HG02852 (cell line): ENCODE results near the gene MATCAP1.

Source experiments
- ATAC-seq: cut with Tn5 transposase; IDR thresholded peaks from one replicate; pipeline ENCODE4 v1.9.1; 2021; ENCODE audit warnings: mild to moderate bottlenecking, moderate library complexity; ENCODE audit not compliant: unreplicated experiment

MATCAP1 gene

DNA sequence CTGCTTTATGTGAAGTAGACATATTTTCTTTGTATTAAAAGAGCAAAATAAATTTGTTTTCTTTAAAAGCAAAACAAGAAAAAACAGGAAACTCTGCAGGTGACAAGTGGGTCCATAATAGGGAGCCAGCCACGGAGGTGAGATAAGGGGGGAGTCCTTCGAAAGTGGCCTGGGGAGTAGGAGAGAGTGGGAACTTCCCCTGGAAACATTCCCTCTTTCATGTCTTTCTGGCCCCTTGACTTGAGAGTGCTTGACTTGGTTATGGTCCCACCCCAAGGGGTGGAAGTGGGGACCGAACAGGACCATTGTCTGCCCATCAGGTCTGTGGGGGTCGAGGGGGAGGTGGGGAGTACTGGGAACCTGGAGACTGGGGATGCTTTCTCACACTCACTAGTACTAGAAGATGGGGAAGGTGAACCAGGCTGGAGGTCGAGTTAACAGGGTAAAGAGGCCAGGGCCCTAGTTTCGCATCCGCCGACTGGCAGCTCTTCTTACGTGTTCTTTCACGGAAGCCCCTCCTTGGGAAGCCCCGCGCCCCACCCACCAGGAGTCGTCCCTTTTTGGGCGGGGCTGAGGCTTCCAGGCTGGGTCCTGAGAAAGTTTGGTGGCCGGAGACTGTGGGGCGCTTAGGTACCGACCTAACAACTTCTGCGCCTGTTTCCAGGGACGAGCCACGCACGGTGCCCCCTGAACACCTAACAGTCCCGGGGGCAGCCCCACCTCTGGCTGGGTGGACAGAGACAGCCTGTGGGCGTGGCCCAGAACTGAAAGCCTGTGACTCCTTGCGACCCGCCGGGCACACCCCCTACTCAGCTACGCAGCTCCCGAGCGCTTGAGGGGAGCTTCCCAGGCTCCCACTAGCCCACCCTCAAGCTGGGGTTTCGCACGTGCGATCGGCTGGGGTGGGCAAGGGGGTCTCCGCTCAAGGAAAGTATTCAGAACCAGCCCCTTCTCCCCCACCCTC is 24.8 kb downstream of the MATCAP1 start:
- ATAC-seq: peak; percentile 34

DNA sequence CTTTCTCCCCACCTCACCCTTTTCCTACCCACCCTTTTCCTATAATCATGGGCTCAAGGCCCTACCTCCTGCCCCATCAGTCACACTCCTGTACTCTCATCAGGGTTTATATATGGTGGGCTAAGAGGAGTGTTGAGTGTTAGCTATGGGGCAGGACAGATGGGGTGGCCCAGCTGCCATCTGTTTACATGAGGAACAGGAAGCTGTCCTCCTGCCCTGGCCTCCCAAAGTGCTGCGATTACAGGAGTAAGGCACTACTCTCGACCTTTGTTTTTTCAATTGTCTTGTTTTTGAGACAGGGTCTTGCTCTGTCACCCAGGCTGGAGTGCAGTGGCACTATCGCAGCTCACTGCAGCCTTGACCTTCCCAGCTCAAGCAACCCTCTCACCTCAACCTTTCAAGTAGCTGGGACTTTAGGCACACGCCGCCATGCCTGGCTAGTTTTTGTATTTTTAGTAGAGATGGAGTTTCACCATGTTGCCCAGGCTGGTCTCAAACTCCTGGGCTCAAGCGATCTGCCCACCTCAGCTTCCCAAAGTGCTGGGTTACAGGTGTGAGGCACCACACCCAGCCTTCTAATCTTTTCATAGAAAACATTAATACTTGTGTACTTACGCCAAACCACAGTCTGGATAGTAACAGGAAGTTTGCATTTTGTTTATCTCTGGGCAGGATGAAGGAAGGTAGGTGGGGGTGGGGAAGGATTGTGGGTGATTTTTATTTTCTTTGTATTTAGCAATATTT is 25.7 kb downstream of the MATCAP1 start:
- no peak for ATAC-seq

DNA sequence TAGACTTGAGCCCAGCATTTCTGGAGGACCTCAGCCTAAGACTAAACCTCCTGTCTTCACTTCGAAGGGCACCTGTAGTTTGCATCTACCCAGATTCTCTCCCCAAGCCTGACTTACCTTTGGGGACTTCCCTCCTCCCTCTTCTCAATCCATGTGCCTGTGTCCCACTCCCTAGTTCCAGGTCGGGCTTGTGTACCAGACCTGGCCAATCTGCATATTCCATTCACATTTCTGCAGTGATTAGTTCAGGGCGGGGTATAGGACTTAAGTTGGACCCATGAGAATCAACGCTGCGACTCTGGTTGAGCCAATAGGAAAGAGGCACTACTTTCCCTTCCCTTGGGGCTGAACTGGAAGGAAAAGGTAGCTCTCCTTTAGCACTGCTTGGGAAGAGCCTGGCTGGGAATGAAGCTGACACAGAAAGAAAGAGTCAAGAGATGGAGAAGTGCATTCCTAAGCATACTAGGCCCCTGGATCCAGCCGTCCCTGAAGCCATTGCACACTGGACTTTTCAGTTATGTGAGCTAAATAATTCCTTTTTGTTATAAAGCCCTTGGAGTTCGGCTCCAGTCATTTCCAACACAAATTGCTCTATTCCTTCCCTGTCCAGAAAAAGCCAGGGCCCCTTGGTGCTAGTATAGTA is 26.5 kb downstream of the MATCAP1 start:
- ATAC-seq: no peak

DNA sequence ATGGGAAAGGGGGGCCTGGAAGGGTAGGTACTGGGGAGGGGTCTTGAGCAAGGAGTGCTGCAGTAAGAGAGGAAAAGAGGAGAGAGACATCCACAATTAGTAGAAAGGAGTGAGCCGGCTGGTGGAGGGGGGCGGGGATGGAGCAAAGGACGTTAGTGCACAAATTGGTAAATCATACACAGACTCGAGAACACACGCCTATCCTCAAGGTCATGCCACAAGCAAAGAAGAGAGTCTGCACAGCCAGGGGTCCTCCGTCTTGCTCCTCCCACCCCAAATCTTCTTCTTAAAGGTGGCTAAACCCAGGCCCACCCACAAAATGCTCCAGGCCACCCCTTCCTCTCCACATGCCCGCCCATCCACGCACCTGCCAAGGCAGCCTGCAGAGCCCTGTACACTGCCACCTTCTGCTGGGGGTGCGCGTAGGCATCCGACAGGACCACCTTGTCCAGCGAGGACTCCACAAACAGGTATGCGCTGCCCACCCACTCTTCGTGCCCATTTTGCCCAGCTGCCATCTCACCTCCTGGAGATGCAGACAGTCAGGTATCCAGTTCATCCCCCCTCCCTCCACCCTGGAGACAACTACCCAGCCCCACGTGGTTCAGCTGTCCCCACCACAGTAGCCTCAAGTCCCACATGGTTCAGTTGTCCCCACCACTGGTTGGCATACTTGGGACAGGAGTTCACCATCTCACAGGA is 27.5 kb downstream of the MATCAP1 start:
- ATAC-seq: no peak

DNA sequence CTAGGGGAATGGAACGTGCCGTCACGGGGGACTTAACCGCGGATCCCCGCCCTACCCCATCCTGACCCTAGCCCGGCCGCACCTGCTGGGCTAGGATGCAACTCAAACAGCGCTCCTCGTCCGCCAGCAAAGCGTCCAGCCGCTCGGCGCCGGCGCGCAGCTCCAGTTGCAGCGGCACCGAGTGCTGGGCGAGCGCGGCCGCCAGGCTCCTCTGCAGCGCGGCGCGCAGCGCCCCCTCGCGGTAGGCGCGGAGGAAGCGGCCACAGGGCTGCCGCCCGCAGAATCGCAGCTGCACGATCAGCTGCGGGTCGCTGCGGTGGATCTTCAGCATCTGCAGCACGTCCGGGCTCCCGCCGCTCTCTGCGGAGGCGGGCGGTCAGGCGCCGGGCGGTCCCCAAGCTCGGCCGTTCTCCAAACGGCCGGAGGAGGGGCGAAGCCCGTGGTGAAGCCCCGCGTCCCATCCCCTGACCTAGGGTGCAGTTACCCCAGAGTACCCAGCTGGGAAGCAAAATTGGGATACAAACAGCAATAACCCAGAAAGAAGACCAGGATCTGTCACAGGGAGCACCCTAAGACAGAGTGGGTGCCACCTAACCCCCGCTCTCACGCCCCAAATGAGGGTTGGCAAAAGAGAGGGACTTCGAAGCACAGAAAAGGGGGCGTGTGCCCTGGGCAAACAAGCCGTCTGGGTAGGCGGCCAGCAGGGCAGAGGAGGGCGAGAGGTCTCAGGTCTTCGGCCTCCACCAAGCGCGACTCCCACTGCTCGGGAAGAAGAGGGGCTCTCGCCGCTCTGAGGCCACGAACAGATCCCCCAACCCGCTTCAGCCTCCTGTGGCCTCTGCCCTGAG is 28.2 kb downstream of the MATCAP1 start:
- ATAC-seq: no peak

DNA sequence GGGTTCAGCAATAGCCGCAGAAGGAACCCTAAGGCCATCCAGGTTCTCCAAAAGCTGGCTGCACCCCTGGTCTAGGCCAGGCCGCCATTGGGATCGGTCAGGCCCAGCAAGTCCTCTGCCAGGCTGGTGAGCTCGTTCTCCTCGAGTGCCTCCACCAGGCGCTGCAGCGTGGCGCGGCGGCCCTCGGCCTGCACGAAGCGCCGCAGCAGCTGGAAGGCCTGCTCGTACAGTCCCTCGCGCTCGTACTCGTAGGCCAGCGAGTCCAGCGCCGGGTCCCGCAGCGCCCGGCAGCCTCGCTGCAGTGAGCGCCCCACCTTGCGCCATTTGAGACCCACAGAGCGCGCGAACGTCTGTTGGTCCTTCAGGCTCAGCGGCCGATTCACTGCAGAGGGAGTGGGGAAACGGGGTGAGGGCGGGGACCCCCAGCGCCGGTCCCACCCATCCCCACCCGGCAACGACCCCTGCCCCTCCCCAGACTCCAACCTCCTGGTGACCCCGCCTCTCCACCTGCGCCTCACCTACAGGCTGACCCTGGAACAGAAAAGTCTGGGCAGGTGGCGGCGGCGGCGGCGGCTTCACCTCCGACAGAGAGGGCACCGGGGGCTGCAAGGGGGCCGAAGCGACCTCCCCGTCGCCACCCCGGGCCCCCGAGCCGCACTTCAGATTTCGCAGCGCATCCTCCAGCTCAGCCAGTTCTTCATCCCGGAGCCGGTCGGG is 29.0 kb downstream of the MATCAP1 start:
- ATAC-seq: no peak

DNA sequence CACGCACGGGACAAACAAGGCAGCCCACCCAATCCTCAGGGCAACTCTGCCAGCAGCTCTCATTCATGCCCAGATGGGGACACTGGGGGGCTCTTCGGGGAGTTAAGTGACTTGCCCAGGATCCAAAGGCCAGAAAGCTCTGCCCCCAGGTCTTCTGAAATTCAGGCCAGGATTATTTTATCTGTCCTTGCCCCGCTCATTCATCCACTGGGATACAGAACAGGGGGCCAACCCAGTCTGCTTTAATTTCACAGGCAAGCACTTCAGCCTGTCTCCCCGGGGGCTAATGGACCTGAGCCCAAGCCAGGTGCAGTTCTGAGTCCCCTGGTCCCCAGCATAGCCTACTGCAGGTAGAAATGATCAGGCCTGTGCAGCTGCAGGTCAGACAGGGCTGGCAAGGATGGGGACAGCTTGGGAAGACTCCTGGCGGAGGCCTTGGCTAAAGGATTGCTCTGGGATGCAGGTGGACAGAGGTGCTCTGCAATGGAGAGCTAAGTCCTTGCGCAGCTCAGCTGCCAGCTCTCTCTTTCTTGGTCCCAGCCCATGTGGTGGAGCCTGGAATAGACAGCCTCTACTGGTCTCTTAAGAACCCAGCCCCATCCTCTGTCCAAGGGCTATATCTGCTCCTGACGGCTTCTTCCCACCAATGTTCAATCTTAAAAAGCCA is 32.2 kb downstream of the MATCAP1 start:
- ATAC-seq: no peak

DNA sequence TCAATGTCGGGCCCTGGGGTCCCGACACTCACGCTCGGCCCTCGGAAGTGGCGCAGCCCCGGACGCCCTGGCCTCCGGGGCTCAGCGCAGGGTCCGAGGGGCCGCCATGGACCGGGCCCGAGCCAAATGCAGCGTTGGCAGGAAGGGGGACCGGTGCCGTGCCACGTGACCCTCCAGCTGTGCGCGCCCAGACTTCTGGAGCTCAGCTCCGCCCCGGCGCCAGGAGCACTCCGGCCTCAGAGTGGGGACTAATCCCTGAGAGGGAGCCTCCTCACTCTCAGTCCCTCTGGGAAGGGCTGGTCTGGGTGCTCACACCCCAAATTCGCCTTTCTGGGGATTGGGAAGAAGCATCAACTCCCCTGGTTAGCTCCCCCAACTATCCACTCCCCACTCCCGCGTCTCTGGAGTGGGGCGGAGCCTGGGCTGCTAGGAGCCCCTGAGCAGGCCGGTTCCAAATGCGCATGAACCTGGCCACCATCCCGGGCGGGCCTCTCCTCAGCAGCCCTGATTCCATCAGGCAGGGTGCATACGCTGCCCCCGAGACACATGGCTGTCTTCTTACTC is 32.8 kb downstream of the MATCAP1 start, which contains the start of gene B3GNT9:
Gene B3GNT9 (minus strand): TSS at position 166 of the 564 bp plus-strand sequence. CDS start 513 bp downstream, outside the sequence.
- ATAC-seq: peak; percentile 67

DNA sequence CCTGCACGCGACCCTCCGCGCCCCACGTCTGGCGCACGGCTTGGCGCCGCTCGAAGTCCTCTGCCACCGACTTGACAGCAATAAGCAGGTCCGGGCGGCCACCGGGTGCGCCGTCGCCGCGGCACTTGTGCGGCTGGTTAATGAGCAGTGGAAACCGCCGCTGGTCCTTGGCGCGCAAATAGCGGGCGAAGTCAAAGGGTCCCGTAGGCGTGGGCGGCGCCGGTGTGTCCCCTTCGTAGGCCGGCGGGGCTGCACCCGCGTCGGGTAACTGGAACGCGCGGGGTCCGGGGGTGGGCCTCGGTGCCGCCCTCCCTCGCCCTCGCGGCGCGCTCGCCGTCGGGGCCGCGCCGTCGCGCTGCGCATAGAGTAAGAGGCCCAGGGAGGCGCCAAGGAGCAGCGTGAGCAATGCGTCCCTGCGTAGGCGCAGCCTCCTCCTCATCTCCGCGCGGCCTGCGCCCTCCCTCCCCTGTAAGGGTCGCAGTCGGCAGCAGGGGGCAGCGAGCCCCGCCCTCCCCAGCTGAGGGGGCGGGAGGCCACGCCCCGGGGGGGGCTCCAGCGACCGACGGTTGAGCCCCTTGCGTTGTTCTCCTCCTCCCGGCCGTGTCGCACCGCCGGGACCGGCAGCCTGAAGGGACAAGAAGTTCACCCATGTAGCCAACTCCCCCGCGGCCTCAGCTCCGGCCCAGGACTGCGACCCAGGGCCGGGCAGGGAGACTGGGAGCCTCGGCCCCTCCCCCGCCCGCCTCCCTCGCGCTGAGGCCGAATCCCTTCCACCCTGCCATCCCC is 33.5 kb downstream of the MATCAP1 start:
- peak; percentile 30 for ATAC-seq

DNA sequence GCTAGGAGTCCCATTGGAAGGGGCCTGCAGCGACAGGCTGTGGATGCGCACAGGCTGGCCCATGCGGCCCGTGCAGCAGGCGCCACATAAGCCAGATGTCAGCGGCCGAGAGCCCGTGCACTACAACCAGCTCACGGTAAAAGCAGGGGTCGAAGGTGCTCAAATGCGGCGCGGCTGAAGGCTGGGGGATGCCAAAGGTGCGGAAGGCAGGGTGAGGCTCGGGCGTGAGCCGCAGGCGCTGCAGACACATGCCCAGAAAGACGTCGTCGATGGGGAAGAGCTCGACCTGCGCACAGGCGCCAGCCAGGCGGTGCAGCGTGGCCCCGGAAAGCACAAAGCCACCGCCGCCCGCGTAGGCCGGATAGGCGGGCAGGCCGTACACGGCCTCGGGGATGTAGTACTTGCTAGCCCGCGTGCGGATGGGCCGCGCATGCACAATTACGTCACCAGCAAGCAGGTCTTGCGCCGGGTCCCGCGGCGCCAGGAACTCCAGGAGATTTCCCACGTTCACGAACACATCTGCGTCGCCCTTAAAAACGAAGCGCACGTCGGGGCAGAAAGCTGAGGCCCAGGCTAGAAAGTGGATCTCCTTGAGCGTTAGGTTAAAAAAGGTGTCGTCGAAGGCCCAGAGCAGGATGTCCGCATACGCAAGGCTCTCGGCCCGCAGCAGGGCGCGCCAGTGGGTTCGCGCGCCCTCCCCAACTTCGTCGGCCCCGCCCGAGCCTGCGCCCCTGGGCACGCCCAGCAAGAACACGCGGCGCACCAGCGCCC is 34.3 kb downstream of the MATCAP1 start:
- ATAC-seq: no peak

DNA sequence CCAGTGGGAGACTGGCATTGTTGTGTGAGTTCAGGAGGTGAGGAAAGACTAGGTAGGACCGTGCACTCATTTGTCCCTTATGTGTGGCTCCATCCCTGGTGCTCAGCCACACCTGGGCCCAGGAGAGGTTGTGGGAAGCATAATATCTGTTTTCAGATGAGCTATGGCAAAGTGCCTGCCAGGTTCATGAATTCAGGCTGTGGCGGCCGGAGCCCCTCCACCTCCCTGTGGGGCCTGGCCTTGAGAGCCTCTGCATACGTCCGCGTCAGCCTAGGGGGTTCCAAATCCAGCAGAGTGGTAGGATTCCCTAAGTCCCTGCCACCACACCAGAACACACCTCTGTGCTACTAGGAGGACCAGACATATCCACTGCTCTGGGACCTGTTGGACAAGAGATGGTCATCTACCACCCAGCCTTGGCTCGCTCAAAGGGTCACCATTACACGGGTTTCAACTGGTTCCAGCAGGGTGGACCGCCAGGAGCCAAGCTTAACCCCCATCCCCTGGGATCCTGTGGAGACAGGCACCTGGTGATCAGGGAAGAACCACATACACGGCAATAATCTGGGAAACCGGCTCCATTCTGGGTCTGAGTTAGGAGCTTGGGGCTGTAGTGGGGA is 35.0 kb downstream of the MATCAP1 start:
- ATAC-seq: no peak

DNA sequence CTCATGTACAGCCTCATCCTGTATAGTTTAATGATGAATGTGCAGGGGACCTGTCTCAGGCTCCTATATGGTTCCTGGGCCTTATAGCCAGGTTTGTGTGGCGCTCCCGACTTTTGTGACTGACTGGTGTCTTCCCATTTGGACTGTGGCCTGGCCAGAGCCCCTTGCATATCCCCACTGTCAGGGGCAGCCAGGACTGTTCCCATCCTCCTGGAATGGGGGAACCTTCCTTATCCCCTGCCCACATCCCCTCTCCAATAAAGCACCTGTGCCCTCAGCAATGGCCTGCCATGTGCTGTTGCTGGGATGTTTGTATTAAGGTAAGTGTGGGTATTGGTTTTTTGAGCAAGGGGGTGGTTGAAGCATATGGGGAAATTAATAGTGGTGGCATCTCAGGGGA is 35.5 kb downstream of the MATCAP1 start:
- no peak for ATAC-seq

DNA sequence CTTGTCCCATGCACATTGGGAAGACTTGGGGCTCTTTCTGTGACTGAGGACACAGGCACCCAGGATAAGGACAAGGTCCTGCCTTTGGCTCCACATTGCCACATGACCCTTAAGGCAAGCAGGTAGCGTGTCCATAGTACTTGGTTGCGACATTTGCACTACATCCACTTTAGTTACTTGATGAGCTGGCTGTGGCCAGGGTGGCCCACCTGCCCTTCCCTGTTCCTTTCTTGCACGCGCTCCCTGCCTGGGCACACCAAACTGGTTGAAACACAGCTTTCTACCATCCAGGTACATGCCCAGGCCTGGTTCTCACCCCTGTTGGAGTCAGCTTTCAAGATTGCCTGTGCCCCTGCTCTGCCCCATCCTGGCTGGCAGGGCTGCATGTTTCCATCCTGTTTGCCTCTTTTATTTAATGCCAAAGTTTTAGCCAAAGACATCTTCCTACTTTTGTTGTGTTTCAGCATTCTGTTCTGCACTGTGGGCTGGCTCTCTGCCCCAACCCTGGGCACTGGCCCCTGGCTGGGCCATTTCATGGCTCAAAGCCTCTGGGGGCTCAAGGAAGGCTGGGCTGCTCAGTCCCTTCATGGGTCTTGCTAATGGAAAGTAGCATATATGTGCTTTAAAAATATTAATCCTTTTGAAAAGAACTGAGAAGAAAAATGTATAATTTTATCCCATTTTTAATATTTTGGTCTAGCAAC is 36.2 kb downstream of the MATCAP1 start:
- no peak for ATAC-seq

DNA sequence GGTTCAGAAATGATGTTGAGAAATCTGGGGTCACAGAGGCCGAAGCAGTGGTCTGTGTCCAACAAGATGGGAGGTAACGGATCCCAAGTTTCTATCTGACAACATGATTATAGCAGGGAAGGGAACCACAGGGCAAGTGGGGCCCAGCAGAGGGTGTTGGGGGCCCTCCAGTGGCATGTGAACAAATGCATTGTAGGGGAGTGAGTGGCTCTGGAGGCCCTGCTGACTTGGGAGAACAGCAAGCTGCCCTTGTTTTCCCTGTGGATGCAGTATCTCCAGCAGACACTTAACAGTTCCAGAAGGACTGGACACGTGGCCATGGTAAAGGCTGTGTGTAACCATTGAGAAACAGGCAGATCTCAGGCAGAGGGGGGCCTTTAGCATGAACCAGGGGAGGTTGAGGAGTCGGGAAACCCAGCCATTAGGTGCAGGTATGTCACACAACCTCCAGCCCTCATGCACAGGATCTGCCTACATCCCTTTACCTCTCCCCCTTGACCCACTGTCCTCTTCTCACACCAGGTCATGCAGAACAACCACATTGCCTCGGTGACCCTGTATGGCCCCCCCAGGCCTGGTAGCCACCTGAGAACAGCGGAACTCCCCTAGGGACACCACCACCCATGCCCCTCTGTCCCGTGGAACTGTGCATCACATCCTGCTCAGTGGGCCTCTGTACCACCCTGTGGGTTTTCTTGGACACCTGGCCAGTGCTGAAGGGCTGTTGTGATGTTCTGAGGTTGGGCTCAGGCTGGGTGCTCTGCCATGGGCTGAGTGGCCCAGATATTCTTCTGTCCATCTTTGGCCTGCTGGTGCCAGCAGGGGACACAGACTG is 37.0 kb downstream of the MATCAP1 start:
- no peak for ATAC-seq

DNA sequence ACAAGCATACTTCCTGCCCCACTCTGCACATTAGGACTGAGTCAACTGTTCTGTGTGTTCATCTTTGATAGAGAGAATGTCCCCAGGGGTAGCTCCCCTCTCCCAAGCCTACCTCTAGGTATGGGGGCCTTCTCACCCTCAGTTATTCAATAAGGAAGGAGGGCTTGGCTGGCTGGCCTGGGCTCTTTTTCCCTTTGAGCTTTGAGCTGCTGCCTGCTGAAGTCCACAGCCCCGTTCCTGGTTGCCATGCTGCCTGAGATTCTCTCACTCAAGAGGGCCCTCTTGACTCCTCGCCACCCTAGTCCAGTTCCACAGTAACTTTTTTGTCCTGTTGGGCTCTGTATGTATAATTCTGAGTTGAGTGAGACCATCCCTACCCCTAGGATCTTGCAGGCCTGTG is 38.0 kb downstream of the MATCAP1 start:
- no peak for ATAC-seq
